NCI-H510A (cell line): ENCODE measurements around the gene NXPH4.
A peak's percentile ranks its signal among the peaks of the same experiment; 100 is the strongest.

Source experiments
- DNase-seq: peaks from one replicate; lab custom pipeline; 2025; lab: John Stamatoyannopoulos, UW

The NXPH4 gene

DNA sequence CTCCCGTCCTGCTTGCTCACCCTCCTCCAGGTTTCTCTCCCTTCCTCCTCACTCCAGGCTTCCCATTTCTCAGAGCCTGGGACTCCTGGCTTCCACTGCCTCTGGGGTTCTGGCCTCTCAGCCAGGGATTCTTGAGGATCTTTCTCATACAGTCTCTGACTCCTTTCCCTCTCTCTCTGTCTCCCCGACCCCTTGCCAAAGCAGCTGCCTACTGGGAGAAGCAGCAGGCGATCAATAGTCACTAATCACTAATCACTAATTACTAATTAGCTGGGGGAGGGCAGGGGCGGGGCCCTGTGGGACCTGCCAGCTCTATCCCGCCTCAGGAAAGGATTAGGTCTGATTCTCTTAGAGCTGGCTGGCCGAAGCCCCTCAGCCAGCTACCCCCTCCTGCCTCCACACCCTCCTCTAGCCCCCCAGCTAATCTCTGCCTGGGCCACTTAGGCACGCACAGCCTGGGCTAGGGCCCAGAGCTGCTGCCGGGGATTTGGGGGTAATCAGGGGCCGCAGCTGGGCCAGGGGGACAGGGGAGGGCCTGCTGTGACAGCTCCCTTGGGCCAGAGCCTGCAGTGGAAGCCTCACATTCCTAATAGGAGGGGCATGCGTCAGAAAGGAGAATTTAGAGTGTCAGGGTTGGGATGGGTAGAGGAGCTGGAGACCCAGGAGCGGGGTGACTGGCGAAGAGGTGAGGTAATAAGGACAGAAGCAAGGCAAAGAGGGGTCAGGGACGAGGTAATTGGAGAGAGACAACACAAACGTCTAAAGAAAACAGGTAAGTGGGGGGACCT is 2.8 kb downstream of the NXPH4 start:
- no peak for DNase-seq

DNA sequence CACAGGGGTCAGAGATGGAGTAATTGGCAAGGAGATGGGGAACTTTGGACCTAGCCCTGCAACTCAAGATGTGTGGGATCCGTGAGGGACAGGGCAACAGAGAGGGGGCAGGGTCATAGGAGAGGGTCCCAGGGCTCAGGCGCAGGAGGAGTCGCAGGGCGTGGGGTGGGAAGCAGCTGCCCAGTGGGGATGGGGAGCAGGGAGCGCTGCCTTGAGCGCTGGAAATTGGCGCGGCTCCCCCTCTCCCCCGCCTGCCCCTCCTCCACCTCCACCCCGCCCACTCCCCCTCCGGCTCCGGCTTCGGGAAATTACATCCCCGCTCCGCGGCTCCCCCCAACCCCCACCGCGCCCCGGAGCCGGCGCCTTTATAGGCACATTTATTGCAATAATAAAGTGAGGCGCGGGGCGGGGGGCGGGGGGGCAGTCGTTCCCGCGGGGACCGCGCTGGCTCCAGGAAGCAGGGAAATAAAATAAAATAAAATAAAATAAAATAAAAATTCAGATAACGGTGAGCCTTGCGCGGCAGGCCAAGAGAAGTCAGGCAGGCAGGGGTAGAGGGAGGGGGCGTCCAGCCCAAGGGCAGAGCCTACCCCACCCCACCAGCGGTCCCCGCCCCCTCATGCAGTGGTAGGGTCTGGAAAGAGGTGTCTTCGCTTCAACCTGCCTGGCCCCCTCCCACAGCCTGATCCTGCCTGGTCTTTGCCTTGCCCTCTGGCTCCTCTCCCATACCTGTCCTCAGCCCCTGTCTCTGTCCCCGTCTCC is 3.6 kb downstream of the NXPH4 start:
- no peak for DNase-seq

DNA sequence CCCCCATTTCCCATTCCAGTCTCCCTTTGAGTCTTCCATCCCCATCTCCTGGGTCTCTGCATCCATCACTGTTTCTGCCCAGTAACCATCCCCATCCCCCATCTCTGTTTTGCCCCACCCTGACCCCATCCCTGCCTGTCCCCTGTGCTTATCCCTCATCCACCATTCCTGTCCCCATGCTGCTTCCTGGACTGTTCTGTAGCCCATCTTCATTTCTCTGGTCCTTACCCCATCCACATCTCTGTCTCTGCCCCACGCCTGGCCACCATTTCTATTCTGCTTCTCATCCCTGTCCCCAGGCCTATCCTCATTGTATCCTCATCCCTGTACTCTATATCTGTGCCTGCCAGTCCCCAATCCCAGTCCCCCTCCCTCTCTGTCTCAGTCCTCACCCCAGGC is 4.2 kb downstream of the NXPH4 start:
- no peak for DNase-seq

DNA sequence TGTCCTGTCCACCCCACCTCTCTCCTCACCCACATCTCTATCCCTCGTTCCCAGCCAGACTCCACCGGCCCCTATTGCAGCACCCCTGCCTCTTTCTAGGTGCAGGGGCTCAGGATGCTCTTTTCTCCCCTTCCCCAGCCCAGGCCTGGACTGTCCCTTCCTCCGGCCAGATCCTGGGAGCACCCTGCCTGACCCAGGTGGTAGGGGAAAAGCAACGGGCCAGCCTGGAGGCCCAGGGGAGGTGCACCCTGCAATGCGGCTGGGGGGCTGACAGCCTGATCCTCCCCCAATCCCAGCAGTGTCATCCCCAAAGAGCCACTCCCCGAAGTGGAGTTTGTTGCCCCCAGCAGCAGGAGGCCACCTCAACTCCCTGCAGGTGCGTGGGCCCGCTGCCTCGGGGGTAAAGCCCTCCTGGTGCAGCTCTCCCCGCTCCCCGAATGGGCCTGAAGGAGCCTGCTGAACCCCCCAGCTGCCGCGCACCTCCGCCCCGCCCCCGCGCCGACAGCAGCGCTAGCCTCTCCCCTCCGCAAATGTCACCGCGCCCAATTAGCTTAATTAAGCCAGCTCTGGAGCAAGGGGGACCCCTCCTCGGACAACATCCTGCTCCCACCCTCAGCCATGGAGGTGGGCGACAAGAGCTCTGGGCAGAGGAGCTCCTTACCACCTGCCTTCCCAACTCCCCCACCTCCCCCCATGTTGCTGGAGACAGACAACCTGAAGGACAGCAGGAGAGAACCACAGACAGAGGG is 4.7 kb downstream of the NXPH4 start:
- no peak for DNase-seq

DNA sequence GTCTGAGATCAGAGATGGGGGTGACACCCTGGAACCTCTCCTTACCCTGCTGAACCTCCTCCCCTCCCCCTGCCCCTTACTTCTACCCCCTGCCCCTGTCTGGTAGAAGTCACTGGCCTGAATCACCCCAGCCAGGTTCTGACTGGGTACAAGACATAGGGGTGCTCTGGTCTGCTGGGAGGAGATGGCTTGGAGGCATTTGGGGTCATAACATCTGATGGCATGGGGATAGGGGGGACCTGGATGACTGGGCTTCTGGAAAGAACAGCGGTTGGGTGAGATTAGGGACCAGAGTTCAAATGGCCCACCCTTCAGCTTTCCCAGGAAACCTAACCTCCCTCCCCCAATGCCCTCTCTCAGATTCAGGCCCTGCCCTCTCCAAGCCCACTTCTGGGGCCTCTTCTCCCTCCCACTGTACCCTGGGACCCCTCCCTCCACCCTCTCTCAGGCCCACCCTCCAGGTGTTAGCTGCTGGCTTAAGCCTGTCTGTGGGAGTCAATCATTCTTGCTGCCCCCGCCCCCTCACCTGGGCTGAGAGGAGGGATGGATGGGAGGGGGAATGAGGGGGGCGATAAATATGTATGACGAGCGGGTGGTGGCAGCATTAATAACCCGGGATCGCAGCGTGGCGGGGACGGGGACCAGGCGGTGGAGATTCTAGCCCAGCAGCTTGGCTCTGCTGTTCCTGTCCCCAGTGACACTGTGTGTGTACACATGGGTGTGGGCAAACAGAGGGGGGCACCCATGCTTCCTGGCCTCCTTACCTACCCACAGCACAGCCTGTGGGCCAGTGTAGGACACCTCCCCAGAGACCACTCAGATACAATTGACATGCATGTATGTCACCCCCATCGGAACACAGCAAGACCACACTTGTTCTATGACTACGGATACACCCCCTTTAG is 5.9 kb downstream of the NXPH4 start:
- DNase-seq: no peak

DNA sequence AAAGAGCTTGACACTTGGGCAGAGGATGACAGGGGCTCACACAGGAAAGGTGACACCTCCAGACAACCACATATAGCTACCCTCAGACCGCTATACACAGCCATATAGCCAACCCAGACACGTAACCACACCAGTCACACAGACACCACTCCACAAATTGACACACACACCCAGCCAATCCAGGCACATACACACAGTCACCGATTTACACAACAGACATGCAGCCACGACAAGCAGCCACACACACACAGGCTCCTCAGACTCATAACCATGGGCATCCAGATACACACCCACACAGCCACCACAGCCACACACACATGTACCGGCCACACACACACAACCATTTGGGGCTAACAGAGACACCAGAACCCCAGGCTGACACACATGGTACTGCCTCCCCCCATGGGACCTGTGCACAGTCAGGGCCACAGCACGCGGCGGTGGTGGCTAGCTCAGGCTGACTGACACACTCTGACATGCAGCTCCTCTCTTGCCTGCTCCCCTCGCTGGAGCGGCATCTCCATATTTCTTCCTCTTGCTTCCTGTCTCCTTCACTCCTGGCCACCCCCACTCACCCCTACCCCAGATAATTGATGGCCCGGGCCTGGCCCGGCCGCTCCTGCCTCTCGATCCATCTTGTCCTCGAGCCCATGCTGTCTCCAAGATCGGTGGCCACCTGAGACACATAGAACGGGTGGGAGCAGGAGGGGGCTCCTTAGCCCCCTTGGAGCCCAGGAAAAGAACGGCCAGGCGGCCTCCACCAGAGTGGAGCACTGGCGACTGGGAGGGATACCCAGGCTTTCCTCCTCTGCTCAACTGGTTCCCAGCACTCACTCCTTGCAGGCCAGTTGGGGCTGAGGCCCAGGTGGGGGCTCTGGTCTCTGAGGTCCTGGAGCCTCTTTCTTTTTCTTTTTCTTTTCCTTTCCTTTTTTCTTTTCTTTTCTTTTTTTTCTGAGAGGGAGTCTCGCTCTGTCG is 6.9 kb downstream of the NXPH4 start:
- no peak for DNase-seq

DNA sequence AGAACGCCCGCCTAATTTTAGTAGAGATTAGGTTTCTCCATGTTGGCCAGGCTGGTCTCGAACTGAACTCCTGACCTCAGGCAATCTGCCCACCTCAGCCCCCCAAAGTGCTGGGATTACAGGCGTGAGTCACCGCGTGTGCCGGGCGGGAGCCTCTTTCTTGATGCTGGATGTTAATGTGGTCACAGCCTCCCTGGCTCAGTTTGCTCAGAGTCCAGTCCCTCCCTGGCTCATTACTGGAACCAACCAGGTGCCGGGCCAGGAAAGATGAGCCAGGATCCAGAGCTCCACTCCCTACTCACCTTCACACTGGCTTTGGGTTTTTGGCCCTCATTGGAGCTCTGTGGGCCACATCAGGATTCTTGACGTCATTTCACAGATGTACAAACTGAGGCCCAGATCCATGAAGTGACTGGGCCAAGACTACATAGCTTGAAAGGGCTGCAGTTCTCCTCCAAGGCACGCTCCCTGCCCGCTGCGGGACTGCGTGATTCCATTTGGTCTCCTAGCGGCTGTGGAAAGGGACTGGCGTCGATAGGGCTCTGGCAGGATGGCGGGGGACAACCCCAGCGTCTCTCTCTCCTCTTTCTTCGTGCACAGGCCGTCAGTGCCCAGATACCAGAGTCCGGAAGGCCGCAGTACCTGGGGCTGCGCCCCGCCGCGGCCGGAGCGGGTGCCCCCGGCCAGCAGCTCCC is 7.8 kb downstream of the NXPH4 start:
- no peak for DNase-seq

DNA sequence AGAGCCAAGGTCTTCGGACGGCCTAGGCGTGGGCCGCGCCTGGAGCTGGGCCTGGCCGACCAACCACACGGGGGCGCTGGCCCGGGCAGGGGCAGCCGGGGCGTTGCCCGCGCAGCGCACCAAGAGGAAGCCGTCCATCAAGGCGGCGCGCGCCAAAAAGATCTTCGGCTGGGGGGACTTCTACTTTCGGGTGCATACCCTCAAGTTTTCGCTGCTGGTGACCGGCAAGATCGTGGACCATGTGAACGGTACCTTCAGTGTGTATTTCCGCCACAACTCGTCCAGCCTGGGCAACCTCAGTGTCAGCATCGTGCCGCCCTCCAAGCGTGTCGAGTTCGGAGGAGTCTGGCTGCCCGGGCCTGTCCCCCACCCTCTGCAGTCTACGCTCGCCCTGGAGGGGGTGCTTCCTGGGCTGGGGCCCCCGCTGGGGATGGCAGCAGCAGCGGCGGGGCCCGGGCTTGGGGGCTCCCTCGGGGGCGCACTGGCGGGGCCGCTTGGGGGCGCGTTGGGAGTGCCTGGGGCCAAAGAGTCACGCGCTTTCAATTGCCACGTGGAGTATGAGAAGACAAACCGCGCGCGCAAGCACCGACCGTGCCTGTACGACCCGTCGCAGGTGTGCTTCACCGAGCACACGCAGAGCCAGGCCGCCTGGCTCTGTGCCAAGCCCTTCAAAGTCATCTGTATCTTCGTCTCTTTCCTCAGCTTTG is 8.5 kb downstream of the NXPH4 start:
- peak; percentile 85 for DNase-seq

DNA sequence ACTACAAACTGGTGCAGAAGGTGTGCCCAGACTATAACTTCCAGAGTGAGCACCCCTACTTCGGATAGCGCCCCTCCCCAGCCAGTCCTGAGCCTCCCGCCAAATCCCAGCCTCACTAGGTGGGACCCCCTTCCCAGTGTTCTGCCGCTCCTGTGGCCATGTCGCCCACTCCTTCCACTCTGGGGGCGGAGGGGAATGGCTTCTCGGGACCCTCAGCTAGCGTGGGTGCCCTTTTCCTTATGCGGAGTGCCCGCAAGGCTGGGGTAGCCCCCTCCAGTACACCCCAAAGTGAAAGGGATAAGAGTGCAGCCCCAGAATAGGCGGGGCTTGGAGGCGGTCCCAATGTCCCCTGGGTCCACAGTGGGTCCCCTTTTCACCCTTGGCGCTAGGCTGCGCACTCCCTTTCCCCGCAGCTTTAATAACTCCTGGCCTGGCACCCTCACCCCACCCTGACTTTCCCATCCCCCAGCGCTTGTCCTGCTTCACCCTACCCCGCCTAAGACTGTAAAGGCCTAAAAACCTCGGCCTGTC is 9.2 kb downstream of the NXPH4 start:
- DNase-seq: no peak

DNA sequence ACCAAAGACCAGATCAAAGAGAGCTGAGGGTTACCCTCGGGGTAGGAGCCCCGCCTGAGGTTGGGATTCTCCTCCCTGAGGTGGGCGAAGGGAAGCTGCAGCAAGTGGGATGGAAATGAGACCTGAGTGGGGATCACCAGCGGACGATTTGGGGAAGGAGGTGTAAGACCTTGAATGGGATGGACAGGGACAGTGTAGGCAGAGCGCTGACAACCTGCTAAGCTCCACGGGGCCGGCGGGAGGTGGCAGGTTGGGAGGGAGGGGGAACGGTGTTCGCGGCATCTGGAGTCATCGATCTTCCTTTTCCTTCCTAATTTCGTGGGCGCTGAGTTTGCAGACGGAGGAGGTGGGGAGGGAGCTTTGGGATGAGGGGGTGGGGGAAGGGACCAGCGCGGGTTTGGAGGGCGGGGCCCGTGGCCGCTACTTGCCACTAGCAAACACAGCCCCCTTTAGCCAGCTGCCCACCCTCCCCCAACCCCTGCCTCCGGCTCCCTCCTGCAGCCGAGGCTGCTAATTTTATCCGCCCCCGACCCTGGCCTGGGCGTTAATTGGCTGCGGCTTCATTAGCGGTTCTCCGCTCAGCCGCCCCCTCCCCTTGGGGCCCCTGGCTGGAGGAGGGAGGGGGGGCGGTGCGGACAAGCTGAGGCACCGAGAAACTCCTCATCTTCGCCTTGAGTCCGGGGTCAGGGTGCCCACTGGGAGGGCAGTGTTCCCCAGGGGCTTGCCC is 10.2 kb downstream of the NXPH4 start:
- DNase-seq: no peak

DNA sequence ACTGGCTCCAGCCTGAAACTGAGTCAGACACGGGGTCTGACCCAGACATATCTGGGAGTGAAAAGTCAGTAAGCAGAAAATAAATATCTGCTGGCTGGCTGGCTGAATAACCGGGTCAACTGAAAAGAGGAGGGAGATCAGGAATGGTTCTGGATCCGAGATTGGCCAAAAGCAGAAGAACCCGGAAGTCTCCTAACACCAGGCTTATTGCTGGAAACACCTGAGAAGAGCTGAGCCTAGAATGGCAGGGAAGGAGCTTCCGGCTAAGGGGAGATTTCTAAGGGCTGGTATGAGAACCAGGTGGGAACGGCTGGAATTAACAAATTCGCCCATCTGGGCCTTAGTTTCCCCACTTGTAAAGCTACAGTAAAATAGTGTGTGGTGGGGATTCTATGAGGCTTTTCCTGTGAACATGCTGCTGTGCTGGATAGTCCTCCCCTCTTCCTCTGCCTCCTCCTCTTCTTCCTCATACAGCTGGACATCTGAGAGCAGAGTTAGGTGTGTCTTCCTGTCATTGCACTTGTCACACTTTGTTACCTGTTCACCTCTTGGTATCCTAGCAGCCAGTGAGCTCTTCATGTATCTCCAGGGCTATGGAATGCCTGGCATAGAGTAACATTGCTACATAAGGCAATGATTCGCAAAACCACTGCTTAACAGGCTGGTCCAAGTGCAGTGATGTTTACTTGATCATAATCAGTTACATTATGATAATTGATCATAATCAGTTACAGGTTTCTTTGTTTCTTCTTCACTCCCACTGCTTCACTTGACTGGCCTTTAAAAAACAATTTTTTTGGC is 10.9 kb downstream of the NXPH4 start:
- peak; percentile 43 for DNase-seq

DNA sequence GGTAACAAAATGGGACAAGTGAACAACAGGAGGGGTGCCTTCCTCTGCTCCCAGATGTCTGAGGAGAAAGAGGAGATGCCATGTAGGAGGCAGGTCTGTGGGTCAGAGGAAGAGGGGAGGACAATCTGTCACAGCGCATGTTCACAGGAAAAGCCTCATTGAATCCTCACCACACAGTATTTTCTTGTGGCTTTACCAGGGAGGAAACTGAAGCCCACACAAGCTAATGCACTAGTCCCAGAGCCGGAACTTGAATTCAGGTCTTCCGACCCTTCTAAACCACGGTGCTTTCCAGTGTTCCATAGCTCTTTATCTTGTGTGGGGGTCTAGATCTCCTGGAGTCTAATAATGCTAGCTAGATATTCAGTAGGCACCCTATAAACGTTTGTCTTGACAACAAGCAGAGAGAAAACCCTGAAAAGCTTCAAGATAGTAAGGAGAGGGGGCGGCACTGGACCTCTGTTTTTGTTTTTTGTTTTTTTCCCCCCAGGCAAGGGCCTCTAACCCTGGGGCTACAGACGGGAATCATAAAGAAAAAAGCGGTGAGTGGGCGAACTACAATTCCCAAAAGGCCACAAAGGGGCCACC is 12.5 kb downstream of the NXPH4 start:
- DNase-seq: no peak

DNA sequence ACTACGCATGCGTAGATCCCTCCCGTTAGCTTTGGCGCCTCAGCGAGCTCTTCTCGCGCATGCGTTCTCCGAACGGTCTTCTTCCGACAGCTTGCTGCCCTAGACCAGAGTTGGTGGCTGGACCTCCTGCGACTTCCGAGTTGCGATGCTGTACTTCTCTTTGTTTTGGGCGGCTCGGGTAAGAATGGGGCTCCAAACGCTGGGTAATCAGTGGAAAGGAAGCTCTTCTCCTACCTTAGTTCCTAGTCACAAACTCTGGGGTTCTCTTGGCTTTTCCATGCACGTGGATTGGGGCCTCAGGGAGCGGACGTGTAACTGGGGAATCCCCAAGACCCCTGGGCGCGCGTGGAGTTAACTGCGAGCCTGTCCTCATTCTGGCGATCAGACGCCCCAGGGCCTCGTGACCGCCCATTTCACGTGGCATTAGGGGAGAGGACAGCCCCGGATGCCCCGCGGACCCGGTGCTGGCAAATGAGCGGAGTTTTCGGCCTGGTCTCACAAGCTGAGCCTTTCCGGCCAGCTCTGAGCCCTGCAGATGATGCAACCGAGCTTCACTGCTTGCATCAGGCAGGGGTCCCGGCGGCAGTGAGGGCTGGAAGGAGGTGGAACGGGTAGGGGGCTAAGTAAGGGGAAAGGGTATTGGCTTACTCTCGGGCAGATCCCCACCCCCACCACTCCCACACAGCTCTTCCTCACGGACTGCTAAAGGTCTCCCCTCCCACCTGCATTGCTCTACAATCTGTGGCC is 13.2 kb downstream of the NXPH4 start, which contains the start of gene SHMT2:
Gene SHMT2 (plus strand): TSS at position 78 of the 747 bp plus-strand sequence. CDS start 68 bp downstream, at position 146.
- DNase-seq: peak; percentile 83

DNA sequence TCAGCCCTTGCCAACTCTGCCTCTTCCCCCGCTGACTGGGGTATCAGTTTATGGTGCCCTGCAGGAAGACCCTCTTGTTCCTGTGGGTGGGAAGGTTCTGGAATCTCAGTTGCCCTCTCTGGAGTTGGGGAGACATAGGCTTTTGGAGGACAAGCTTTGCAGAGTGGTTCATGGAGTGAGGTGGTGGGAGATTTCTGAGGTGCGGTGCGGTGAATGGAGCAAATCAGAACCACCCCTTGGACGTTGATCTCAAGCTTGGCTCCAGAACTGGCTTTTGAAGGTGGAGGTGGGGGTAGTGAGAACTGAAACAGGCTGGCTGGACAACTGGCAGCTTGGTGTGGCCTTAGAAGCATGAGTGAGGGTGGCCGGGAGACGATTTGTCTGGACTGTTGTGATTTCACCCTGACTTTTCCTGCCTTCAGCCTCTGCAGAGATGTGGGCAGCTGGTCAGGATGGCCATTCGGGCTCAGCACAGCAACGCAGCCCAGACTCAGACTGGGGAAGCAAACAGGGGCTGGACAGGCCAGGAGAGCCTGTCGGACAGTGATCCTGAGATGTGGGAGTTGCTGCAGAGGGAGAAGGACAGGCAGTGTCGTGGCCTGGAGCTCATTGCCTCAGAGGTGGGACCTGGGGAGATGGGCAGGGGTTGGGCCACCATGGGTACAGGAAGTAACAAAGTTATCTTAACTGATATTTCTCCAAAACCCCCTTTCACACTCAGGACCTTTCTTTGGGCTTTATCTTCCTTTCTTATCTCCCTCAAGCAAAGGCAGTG is 14.0 kb downstream of the NXPH4 start:
- no peak for DNase-seq

DNA sequence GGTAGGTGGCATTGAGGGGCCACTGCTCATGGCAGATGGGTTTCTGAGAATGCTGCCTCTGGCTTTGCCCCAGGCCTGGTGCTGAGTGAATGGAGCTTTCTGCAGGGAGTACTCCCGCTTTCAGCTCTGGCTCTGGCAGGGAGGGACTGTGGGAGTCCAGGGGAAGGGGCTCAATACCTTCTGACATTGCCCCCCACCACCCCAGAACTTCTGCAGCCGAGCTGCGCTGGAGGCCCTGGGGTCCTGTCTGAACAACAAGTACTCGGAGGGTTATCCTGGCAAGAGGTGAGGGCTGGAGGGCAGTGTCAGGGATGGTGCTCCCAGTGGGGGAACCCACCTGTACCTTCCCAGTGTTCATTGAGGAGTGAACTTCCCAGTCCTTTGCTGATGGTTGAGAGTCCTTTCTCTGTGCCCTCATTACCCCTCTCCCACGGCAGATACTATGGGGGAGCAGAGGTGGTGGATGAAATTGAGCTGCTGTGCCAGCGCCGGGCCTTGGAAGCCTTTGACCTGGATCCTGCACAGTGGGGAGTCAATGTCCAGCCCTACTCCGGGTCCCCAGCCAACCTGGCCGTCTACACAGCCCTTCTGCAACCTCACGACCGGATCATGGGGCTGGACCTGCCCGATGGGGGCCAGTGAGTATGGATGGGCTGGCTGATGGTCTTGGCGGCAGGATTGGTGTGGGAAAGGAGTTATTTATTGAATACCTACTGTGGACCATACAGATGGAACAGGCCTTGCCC is 14.9 kb downstream of the NXPH4 start:
- DNase-seq: no peak
